GM19035 (cell line): Measurements from ENCODE around the gene KRT82.

Experiments
- ATAC-seq: cut with Tn5 transposase; IDR thresholded peaks from one replicate; pipeline ENCODE4 v1.9.1; 2021; ENCODE audit not compliant: unreplicated experiment

KRT82 gene

DNA sequence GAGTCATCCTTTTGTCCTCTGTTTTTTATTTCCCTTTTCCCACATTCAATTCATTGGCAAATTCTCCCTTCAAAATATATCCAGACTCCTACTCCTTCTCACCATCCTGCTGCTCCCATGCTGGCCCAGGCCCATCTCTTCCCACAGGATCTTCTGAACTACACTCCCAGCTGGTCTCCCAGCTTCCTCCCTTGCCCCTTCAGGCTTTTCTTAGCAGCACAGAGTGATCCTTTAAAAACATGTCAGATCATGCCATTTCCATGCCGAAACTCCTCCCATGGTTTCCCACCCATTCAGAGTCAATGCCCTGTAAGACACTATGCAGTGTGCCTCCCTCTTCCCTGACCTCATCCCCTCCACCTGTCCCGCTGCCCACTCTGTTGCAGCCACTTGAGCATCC is 18.3 kb downstream of the KRT82 start:
- ATAC-seq = no peak

GRCh38 chr12:52385226-52385702 is 20.9 kb downstream of the KRT82 start, which contains the start of gene KRT84:
Gene KRT84 (minus strand): TSS chr12:52385652. CDS start chr12:52385585, 67 bp downstream.
- ATAC-seq = no peak

GRCh38 chr12:52383331-52383730 is 22.8 kb downstream of the KRT82 start:
- ATAC-seq = no peak

DNA sequence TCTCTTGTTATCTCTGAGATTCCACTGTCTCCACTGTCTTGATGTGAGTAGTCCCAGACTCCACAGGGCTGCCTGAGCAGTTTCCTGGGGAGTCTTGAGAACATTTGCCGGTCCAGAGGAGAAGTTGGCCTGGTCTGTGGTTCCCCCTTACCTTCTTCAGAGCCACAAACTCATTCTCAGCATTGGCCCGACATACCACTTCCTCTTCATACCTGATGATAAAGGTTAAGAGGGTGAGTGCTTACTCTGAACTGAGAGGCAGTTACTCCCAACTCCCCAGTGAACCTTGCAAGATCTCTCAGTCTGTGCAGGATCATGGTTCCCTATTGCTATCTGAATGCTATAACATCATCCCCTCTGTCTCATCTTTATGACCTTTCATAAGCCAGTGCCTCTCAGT is 23.3 kb downstream of the KRT82 start:
- ATAC-seq = no peak

GRCh38 chr12:52381206-52381605 is 24.9 kb downstream of the KRT82 start:
- no peak for ATAC-seq

DNA sequence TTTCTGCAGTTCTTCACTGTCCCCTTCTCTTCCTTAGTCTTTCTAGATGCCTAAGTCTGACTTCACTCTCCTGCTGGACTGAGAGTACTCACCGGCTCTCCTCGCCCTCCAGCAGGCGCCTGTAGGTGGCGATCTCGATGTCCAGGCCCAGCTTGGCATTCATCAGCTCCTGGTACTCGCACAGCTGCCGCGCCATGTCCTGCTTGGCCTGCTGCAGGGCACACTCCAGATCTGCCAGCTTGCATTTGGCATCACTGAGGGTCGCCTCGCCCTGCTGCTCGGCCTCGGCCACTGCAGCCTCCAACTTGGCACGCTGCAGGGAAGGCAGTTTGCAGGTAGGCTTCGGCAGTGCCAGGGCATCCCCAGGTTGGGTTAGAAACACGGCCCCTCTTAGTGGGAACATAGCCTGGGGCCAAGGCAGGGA is 25.9 kb downstream of the KRT82 start:
- no peak for ATAC-seq

DNA sequence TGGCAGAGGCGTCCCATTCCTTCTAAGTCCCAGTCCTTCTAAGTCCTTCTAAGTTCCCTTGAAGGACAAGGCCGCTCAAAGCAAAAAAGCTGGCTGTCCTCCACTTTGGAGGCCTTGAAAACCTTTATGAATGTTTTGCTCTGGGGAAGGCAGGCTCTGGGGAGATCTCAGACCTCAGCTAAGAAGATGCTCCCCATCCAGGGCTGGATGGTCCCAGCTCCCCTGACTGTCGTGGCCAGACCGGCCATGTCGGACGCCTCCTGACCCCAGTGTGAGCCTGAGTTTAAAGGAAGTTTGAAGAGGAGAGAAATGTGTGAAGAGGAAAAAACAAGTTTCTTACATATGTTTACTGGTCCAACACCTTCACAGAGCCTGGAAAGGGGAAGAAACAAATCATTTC is 26.6 kb downstream of the KRT82 start:
- ATAC-seq = no peak

- ATAC-seq = no peak
These were observed 28.0 kb downstream of the KRT82 start for GRCh38 chr12:52378091-52378490.

DNA sequence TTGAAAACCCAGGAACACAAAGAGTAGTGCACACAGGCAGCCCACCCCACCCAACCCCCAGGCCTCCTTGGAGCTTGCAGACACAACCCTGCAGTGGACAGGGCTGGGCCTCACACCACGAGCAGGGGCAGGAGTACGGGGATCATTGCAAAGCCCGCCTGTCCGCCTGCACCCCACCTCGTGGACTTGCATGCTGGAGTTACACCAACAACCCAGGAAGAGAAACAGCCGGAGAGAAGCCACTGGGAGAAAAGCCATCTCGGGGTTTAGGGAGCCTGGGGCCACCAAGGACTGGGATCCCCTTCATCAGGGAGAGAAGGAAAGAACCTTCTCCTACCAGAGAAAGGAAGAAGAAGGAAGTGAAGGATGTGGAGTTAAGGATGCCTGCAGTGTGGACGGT is 28.9 kb downstream of the KRT82 start:
- ATAC-seq = no peak

DNA sequence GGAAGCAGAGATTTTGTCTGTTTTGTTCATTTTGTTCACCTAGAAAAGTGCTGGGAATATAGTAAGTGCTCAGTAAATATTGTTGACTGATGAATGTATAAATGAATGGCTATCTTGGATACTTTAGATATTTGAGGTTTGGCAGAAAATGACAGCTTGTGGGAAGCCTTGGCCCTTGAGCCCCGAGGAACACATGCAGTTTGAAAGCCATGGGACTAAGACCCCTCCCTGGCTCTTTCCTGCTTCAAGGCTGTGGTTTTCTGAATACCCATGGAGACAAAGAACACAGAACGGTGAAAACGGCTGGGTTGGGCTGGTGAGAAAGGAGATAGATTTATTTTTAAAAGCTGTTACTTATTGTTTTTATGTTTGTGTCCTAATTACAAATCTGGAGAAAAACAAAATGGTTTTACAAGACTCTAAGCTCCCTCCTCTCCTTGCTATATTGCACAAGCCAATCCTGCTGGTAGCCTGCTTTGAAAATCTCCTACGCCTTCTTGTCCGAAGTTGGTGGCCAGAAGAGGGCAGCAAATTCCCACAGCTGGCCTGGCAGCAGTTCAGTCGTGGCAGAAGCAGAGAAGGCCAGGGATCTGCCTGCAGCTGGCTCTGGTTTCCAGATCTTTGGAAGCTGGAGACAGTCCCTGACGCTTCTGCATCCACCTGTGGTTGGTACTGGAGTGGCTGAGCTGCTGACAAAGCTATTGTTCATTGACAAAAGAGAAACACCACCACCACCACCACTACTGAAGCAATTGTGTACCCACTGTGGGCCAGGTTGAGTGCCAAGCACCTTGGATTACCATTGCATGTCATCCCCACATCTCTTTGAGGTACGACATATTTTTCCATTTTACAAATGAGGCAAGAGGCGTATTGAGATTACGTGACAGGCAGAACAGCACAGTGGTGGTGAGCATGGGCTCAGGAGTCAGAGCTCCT is 33.6 kb downstream of the KRT82 start:
- ATAC-seq = no peak

GRCh38 chr12:52371716-52372115 is 34.4 kb downstream of the KRT82 start:
- no peak for ATAC-seq

DNA sequence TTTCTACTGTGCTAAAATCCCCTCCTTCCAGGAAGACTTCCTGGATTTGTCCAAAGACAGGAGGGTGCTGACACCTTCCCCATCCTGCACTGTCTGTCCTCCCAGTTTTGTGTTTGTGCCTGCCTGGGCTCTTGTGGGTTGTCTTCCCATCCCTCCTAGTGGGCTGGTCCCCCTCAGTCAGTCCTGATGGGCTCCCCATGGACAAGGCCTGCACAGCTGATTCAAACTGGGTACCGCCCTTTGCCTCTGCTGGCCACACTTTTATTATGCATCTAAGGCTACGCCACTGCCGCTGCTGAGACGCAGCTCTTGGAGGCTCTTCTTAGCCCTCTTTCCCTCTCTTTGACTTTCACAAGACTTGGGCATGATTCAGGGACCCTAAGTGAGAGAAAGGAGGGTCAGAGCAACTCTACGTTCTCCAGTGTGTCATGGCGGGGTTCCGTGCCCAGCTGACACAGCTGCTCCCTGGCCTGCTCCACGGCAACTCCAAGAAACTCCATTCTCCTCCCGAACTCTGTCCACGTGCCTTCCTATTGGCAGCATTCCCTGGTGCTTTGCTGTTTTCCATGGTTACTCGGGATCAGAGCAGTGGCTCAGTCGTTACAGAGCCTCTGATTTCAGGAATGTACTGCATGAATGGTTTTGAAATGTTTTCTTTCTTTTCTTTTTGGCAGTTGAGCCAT is 35.1 kb downstream of the KRT82 start:
- no peak for ATAC-seq

DNA sequence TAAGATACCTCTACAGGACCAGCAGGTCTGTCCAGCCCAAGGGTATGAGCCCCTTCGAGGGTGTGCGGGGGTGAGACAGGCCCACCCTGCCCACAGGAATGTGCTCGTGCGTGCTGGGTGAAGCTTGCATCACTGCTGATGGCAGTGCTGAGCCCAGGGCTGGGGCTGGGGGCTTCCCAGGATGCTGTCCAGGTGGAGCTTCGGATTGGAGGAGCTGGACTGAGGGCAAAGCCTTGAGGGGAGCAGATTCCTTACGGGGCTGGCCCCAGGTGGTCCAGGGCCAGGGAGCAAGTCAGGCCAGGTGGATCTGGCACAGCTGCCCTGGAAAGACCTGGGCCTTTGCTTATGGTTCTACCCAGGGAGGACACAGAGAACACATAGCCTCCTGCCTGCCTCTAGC is 36.3 kb downstream of the KRT82 start:
- ATAC-seq = no peak

DNA sequence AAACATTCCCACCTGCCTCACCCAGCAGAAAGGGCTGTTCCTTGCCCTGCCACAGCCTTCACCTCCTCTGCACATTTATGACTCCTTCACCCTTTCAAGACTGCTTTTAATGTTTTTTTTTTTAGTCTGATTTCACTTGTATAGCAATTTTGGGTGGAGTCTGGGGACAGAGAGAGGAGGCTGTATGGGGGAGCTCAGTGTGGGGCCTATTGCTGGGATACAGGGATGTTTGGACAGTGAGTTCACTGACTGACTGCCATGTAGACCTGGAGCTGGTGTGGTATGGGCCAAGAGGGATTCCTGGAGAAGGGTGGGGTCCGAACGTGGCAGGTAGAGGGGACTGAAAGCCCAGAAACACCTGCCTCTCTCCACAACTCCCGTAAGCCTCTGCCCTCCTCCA is 36.9 kb downstream of the KRT82 start:
- ATAC-seq = no peak

DNA sequence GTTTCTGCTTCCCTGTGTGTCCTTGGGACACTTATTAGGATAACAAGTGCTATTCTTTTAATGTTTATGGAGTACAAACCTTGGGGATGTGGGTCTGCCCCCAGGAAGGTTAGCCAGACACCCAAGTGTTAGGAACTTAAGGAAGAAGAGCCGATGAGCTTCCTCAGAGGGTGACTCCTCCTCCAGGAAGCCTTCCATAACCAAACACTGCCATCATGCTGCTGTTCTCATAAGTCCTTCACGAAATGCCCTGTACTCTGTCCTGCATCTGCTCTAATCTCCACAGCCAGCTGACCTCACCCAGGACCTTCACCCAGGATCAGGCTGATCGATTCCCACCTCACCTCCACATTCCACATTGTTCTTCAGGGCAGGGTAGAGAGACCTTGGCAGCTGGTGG is 37.6 kb downstream of the KRT82 start:
- no peak for ATAC-seq

GRCh38 chr12:52367876-52368275 is 38.3 kb downstream of the KRT82 start:
- no peak for ATAC-seq

- no peak for ATAC-seq
These were observed 39.2 kb downstream of the KRT82 start, which contains the start of gene KRT85 for GRCh38 chr12:52366738-52367485. Gene KRT85 (minus strand): TSS chr12:52367481. CDS start chr12:52367405, 76 bp downstream.

- ATAC-seq = no peak
These were observed 41.1 kb downstream of the KRT82 start for GRCh38 chr12:52364901-52365489.

- no peak for ATAC-seq
These were observed 42.1 kb downstream of the KRT82 start for GRCh38 chr12:52364061-52364460.

DNA sequence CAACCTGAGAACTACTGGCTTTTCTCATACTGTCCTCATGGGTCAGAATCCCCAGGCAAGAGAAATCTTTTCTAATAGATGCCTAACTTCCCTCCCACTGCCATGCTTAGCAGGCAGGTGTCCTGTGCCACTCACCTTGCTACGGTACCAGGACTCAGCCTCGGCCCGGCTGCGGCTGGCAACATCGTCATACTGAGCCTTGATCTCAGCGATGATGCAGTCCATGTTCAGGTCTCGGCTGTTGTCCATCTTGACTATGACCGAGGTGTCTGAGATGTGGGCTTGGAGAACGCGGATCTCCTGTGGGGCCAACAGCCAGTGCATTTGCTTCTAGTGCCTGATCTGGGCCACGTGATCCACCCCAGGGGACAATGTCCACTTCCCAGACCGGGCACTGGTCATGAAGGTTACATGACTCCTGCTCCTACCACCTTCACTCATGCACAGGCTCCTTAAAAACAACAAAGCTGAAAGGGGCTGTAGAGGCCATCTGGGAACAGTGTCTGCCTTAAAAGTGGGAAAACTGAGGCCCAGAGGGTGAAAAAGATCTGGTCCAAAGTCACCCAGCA is 42.9 kb downstream of the KRT82 start:
- ATAC-seq = no peak
